AG09309 (cell line): ENCODE data around the gene ANKRD20A1.
"Not testable (repeated sequence)": the region's sequence is repeated elsewhere in the genome, so short reads cannot be mapped to it uniquely, and the experiment has no call there.

Experiments used
- DNase-seq: peaks from one replicate; pipeline ENCODE4 v3.0.0-alpha.2; 2010; ENCODE audit warnings: low read depth
- H3K4me3 ChIP-seq: 2 replicates; pipeline ENCODE4 v1.5.1; 2011; ENCODE audit warnings: mild to moderate bottlenecking, low read depth, low read length, moderate library complexity; ENCODE audit not compliant: control insufficient read depth

Gene ANKRD20A1

GRCh38 chr9:67858871-67859270, at the start of gene ANKRD20A1:
ANKRD20A1 (plus strand) TSS chr9:67858931; CDS start chr9:67859427, 496 bp downstream.
- not testable (repeated sequence) for H3K4me3 ChIP-seq, DNase-seq

DNA sequence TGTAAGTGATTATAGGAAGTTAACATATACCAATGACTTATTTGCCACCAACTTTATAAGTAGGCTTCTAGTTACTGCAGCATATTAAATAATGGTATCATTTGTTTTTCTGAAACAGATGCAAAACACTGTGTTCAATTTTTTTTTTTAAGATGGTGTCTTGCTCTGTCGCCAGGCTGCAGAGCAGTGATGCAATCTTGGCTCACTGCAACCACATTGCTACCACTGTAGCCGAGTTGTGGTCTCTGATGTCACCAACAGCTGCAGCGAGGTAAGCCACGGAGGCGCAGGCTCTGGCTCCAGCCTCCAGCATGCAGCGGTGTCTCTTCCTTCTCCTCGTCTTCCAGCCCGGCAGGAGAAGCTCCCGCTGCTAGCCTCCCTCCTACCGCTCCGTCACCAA, 26.6 kb upstream of the ANKRD20A1 start:
- H3K4me3 ChIP-seq, DNase-seq: not testable (repeated sequence)
